Pulmonary artery endothelial cell (primary cell): ENCODE results near the gene TCAF2. TPM values are rescaled to one million over a fixed set of nuclear protein-coding genes. Genes with fewer than 3 reads are reported as not detected.

ENCODE experiments used
- total RNA-seq: library from RNA; depleted of rRNA; stranded (reverse); fragments of >200 nt; gene quantifications from 2 replicates; pipeline ENCODE4 v1.2.3, GENCODE V29; 2014

TCAF2 gene
- total RNA-seq, 1 donor from 2014 or later, result 7.1 TPM

Other genes with a start within 250 kb of the TCAF2 start
- gene ZYX, start 239.6 kb upstream of the TCAF2 start, total RNA-seq, result 33.5 and 37.9 TPM in 2 replicates
- under 0.01 and 0.07 TPM in 2 replicates for gene EPHA1, start 212.1 kb upstream of the TCAF2 start, total RNA-seq
- not detected in 2 replicates for gene TAS2R60, start 177.5 kb upstream of the TCAF2 start, total RNA-seq
- gene TAS2R41, start 143.1 kb upstream of the TCAF2 start, total RNA-seq, result not detected in 2 replicates
- 0.13 and 0.28 TPM in 2 replicates for gene CTAGE15, start 49.2 kb upstream of the TCAF2 start, total RNA-seq
- 0.07 and 0.39 TPM in 2 replicates for gene CTAGE6, start 136.7 kb downstream of the TCAF2 start, total RNA-seq